Effector memory CD4-positive, alpha-beta T cell (primary cell): Measurements from ENCODE around the gene ACSL3.

ENCODE experiments used
- DNase-seq, 3 donors: peaks; one replicate each; pipeline ENCODE4 v3.0.0-alpha.2; 2020
- H3K27ac ChIP-seq: 2 replicates; pipeline ENCODE4 v1.7.0; 2013; ENCODE audit warnings: mild to moderate bottlenecking, low read length, moderate library complexity; ENCODE audit not compliant: insufficient read depth, poor library complexity, severe bottlenecking
- H3K27me3 ChIP-seq: replicated peaks from 2 replicates; pipeline ENCODE4 v1.7.0; 2013; ENCODE audit warnings: mild to moderate bottlenecking, low read length; ENCODE audit not compliant: insufficient read depth, control insufficient read depth, poor library complexity, severe bottlenecking
- H3K36me3 ChIP-seq: 2 replicates; pipeline ENCODE4 v1.7.0; 2013; ENCODE audit warnings: mild to moderate bottlenecking, low read length, moderate library complexity; ENCODE audit not compliant: control insufficient read depth, insufficient read depth
- H3K4me1 ChIP-seq: 2 replicates; pipeline ENCODE4 v1.7.0; 2013; ENCODE audit warnings: low read length, mild to moderate bottlenecking; ENCODE audit not compliant: control insufficient read depth, insufficient read depth, poor library complexity, severe bottlenecking
- H3K4me3 ChIP-seq: 2 replicates; pipeline ENCODE4 v1.7.0; 2013; ENCODE audit warnings: low read length, low read depth, mild to moderate bottlenecking; ENCODE audit not compliant: insufficient read depth, poor library complexity, severe bottlenecking
- H3K9me3 ChIP-seq: 2 replicates; pipeline ENCODE4 v1.7.0; 2013; ENCODE audit warnings: mild to moderate bottlenecking, low read length, moderate library complexity; ENCODE audit not compliant: control insufficient read depth

Gene ACSL3

GRCh38 chr2:222878877-222879603 is 18.2 kb downstream of the ACSL3 start:
- no peaks in the 10 kb centered on the region for H3K27me3 ChIP-seq
- no peaks in the 10 kb centered on the region for H3K9me3 ChIP-seq
- no peaks in the 10 kb centered on the region for H3K36me3 ChIP-seq
- no peak overlapping the region for H3K4me3 ChIP-seq
- no peaks in the 10 kb centered on the region for H3K4me1 ChIP-seq
- H3K27ac ChIP-seq, result no peak overlapping the region
- no peak for DNase-seq

GRCh38 chr2:222879604-222879933 is 18.7 kb downstream of the ACSL3 start:
- Histone ChIP-seq H3K9me3 (no peaks in the 10 kb centered on the region), H3K4me3 (no peak overlapping the region), H3K27me3 (no peaks in the 10 kb centered on the region), H3K4me1 (no peaks in the 10 kb centered on the region), H3K27ac (no peak overlapping the region), H3K36me3 (no peaks in the 10 kb centered on the region)
- no peak for DNase-seq

- Histone ChIP-seq H3K27ac (no peak overlapping the region), H3K4me3 (no peak overlapping the region)
- DNase-seq, result no peak
These were observed 21.7 kb downstream of the ACSL3 start for GRCh38 chr2:222882484-222882928.

GRCh38 chr2:222883420-222883819 is 22.6 kb downstream of the ACSL3 start:
- DNase-seq, result no peak

More at GRCh38 chr2:222882484-222882928, 21.7 kb downstream of the ACSL3 start:
- Histone ChIP-seq H3K9me3 (no peaks in the 10 kb centered on the region), H3K36me3 (no peaks in the 10 kb centered on the region), H3K4me1 (no peaks in the 10 kb centered on the region), H3K27me3 (no peaks in the 10 kb centered on the region)

GRCh38 chr2:222884114-222884771 is 23.4 kb downstream of the ACSL3 start:
- no peak overlapping the region for H3K27ac ChIP-seq
- no peaks in the 10 kb centered on the region for H3K27me3 ChIP-seq
- no peaks in the 10 kb centered on the region for H3K4me1 ChIP-seq
- no peaks in the 10 kb centered on the region for H3K36me3 ChIP-seq
- DNase-seq, result no peak
- H3K4me3 ChIP-seq, result no peak overlapping the region
- H3K9me3 ChIP-seq, result no peaks in the 10 kb centered on the region

More at GRCh38 chr2:222883420-222883819, 22.6 kb downstream of the ACSL3 start:
- no peaks in the 10 kb centered on the region for H3K9me3 ChIP-seq
- no peaks in the 10 kb centered on the region for H3K27me3 ChIP-seq
- no peaks in the 10 kb centered on the region for H3K36me3 ChIP-seq
- H3K4me1 ChIP-seq, result no peaks in the 10 kb centered on the region
- no peak overlapping the region for H3K4me3 ChIP-seq
- no peak overlapping the region for H3K27ac ChIP-seq

GRCh38 chr2:222884805-222885424 is 24.1 kb downstream of the ACSL3 start:
- H3K4me1 ChIP-seq, result no peaks in the 10 kb centered on the region
- no peaks in the 10 kb centered on the region for H3K36me3 ChIP-seq
- no peak overlapping the region for H3K27ac ChIP-seq
- no peaks in the 10 kb centered on the region for H3K9me3 ChIP-seq
- DNase-seq, result no peak
- no peaks in the 10 kb centered on the region for H3K27me3 ChIP-seq
- no peak overlapping the region for H3K4me3 ChIP-seq

- Histone ChIP-seq H3K4me3 (no peak overlapping the region), H3K27ac (no peak overlapping the region), H3K27me3 (no peaks in the 10 kb centered on the region), H3K9me3 (no peaks in the 10 kb centered on the region), H3K4me1 (no peaks in the 10 kb centered on the region), H3K36me3 (no peaks in the 10 kb centered on the region)
- no peak for DNase-seq
These were observed 26.3 kb downstream of the ACSL3 start for GRCh38 chr2:222887124-222887523.

- Histone ChIP-seq H3K27ac (no peak overlapping the region), H3K27me3 (no peaks in the 10 kb centered on the region), H3K9me3 (no peaks in the 10 kb centered on the region), H3K36me3 (no peaks in the 10 kb centered on the region), H3K4me3 (no peak overlapping the region), H3K4me1 (no peaks in the 10 kb centered on the region)
- no peak for DNase-seq
These were observed 27.9 kb downstream of the ACSL3 start for GRCh38 chr2:222888716-222889115.

GRCh38 chr2:222891890-222892289 is 31.1 kb downstream of the ACSL3 start:
- H3K4me3 ChIP-seq, result no peak overlapping the region
- H3K9me3 ChIP-seq, result no peaks in the 10 kb centered on the region
- no peaks in the 10 kb centered on the region for H3K36me3 ChIP-seq
- H3K27me3 ChIP-seq, result no peaks in the 10 kb centered on the region
- H3K27ac ChIP-seq, result no peak overlapping the region
- DNase-seq, result no peak
- H3K4me1 ChIP-seq, result no peaks in the 10 kb centered on the region

GRCh38 chr2:222892321-222892720 is 31.5 kb downstream of the ACSL3 start:
- H3K27ac ChIP-seq, result no peak overlapping the region

More at GRCh38 chr2:222892321-222892720, 31.5 kb downstream of the ACSL3 start:
- H3K27me3 ChIP-seq, result no peaks in the 10 kb centered on the region
- H3K4me3 ChIP-seq, result no peak overlapping the region
- H3K36me3 ChIP-seq, result no peaks in the 10 kb centered on the region
- H3K4me1 ChIP-seq, result no peaks in the 10 kb centered on the region
- DNase-seq, result no peak
- no peaks in the 10 kb centered on the region for H3K9me3 ChIP-seq
